ENCODE results near the gene AUTS2. TPM values are rescaled to one million over a fixed set of nuclear protein-coding genes. Genes with fewer than 3 reads are reported as not detected.

The AUTS2 gene
- total RNA-seq, 2 experiments from 2014 or later, result 15.2 to 16.3 TPM

GRCh38 chr7:69765879-69766278 lies 167.6 kb downstream of the AUTS2 start:
- H3K27ac Mint-ChIP-seq, result no peak overlapping the region
- H3K36me3 Mint-ChIP-seq (ENCODE audit: low read depth), result no peaks in the 10 kb centered on the region
- peaks cover 4% of the 10 kb centered on the region for H3K27me3 Mint-ChIP-seq (ENCODE audit: low read depth)
- no peak for ATAC-seq
- no peak overlapping the region for H3K4me3 Mint-ChIP-seq
- H3K9me3 Mint-ChIP-seq (ENCODE audit: insufficient read depth), result no peaks in the 10 kb centered on the region
- POLR2A ChIA-PET, result no interaction called here
- no peak for DNase-seq
- peaks cover 2% of the 10 kb centered on the region for H3K4me1 Mint-ChIP-seq (ENCODE audit: low read depth)
- CTCF ChIA-PET, result no interaction called here

DNA sequence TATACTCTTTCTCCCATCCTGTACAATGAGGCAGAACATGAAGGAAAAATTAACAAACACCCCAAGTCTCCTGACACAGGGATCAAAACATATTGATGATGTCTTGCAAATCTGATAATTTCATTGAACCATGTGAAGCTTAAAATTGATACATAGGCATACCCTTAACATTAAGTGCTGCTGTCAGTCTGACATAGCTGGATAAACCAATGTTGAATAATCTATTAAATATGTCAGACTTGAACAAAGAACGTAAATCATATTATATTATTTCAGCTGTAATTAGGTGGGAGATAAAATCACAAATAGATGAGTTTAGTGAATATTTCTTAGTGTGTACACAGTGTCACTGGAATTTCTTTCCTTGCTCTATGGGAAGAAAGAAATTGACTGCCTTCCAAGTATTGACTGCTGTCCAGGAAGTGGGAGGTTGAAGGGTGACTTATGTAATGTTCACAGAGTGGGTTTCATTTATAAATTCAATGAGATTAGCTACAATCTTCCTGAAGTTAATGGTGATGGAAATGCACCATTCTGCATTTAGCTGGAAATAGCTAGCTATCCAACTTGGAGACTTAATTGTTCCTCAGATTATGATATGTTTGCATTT lies 170.8 kb downstream of the AUTS2 start:
- ChIA-PET CTCF (no interaction called here), POLR2A (no interaction called here)

DNA sequence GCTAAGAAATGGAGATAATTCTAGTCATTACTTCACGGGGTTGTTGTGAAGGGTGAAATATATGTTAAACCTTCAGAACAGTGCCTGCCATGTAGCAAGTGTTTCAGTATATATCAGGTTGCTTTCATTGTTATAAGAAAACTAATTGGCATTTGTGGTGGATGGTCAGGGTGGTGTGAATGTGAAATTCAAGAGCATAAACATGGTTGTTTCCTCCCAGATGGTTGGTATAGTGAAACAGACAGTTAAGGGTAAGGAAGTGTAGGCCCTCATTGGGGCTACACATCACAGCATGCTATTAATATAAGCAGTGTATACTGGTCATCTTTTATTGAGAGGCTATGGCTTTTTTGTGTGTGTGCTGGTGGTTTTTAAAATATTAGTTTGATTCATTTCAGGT lies 171.6 kb downstream of the AUTS2 start:
- peaks cover 4% of the 10 kb centered on the region for H3K27me3 Mint-ChIP-seq (ENCODE audit: low read depth)
- no peak for ATAC-seq
- no peak overlapping the region for H3K27ac Mint-ChIP-seq
- H3K4me3 Mint-ChIP-seq, result no peak overlapping the region
- no peaks in the 10 kb centered on the region for H3K36me3 Mint-ChIP-seq (ENCODE audit: low read depth)
- no peak for DNase-seq
- peaks cover 2% of the 10 kb centered on the region for H3K4me1 Mint-ChIP-seq (ENCODE audit: low read depth)
- H3K9me3 Mint-ChIP-seq (ENCODE audit: insufficient read depth), result no peaks in the 10 kb centered on the region
- ChIA-PET POLR2A (no interaction called here), CTCF (no interaction called here)

More for the DNA sequence above, 170.8 kb downstream of the AUTS2 start:
- H3K27me3 Mint-ChIP-seq (ENCODE audit: low read depth), result peaks cover 4% of the 10 kb centered on the region
- DNase-seq (no peak), ATAC-seq (no peak)
- no peaks in the 10 kb centered on the region for H3K9me3 Mint-ChIP-seq (ENCODE audit: insufficient read depth)
- peaks cover 2% of the 10 kb centered on the region for H3K4me1 Mint-ChIP-seq (ENCODE audit: low read depth)
- H3K27ac Mint-ChIP-seq, result no peak overlapping the region
- H3K4me3 Mint-ChIP-seq, result no peak overlapping the region
- H3K36me3 Mint-ChIP-seq (ENCODE audit: low read depth), result no peaks in the 10 kb centered on the region

DNA sequence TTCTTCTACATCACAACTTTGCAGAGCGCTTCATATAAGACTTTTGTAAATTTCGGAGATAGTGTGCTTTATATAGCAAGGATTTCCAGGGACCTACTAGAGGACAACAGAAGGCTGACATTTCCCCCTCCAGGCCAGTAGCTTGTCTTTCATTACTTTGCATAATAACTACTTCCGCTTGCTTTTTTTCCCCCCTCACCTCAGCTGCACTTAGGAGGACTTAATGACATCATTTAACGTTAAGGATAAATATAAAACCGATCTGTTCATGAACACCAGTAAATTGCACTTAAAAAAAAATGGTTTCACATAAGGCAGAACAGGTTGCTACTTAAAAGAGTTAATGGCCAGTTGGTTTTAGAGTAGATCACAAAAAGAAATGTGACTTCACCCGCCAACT lies 172.3 kb downstream of the AUTS2 start:
- DNase-seq (no peak), ATAC-seq (no peak)
- Mint-ChIP-seq H3K4me3 (no peak overlapping the region), H3K9me3 (ENCODE audit: insufficient read depth) (no peaks in the 10 kb centered on the region), H3K36me3 (ENCODE audit: low read depth) (no peaks in the 10 kb centered on the region), H3K27me3 (ENCODE audit: low read depth) (peaks cover 4% of the 10 kb centered on the region), H3K27ac (no peak overlapping the region), H3K4me1 (ENCODE audit: low read depth) (peaks cover 2% of the 10 kb centered on the region)
- CTCF ChIA-PET, result no interaction called here
- POLR2A ChIA-PET, result no interaction called here

GRCh38 chr7:69772718-69773436 lies 174.6 kb downstream of the AUTS2 start:
- no peaks in the 10 kb centered on the region for H3K4me1 Mint-ChIP-seq (ENCODE audit: low read depth)
- no peaks in the 10 kb centered on the region for H3K9me3 Mint-ChIP-seq (ENCODE audit: insufficient read depth)
- ChIA-PET POLR2A (no interaction called here), CTCF (no interaction called here)
- DNase-seq, result no peak
- H3K27me3 Mint-ChIP-seq (ENCODE audit: low read depth), result no peaks in the 10 kb centered on the region
- H3K36me3 Mint-ChIP-seq (ENCODE audit: low read depth), result no peaks in the 10 kb centered on the region
- no peak overlapping the region for H3K27ac Mint-ChIP-seq
- no peak for ATAC-seq
- no peak overlapping the region for H3K4me3 Mint-ChIP-seq

- Mint-ChIP-seq H3K27ac (no peak overlapping the region), H3K4me3 (no peak overlapping the region), H3K27me3 (ENCODE audit: low read depth) (no peaks in the 10 kb centered on the region), H3K9me3 (ENCODE audit: insufficient read depth) (no peaks in the 10 kb centered on the region), H3K36me3 (ENCODE audit: low read depth) (no peaks in the 10 kb centered on the region), H3K4me1 (ENCODE audit: low read depth) (no peaks in the 10 kb centered on the region)
- CTCF ChIA-PET, result no interaction called here
- ATAC-seq (no peak), DNase-seq (no peak)
- POLR2A ChIA-PET, result no interaction called here
These were observed 175.4 kb downstream of the AUTS2 start for GRCh38 chr7:69773535-69774225.

- Mint-ChIP-seq H3K4me3 (no peak overlapping the region), H3K36me3 (ENCODE audit: low read depth) (no peaks in the 10 kb centered on the region), H3K4me1 (ENCODE audit: low read depth) (no peaks in the 10 kb centered on the region), H3K27ac (no peak overlapping the region), H3K9me3 (ENCODE audit: insufficient read depth) (no peaks in the 10 kb centered on the region), H3K27me3 (ENCODE audit: low read depth) (no peaks in the 10 kb centered on the region)
- DNase-seq (no peak), ATAC-seq (no peak)
- ChIA-PET POLR2A (no interaction called here), CTCF (no interaction called here)
These were observed 177.0 kb downstream of the AUTS2 start for GRCh38 chr7:69775231-69775771.

DNA sequence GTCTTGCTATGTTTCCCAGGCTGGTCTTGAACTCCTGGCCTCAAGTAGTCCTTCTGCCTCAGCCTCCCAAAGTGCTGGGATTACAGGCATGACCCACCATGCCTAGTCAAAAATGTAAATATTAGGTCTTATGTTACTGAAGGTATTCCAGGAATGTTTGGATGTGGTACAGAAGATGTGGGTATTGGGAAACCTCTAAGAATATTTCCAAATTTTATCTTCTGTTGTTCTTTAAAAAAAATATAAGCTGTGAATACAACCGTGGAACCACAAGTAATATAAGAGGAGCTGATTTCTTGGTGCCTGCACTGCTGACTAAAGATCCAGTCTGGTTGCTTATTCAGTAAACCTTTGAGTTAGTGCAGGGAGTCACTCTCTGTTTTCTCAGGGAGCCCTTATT lies 178.3 kb downstream of the AUTS2 start:
- Mint-ChIP-seq H3K27ac (no peak overlapping the region), H3K4me1 (ENCODE audit: low read depth) (no peaks in the 10 kb centered on the region), H3K27me3 (ENCODE audit: low read depth) (no peaks in the 10 kb centered on the region), H3K4me3 (no peak overlapping the region), H3K9me3 (ENCODE audit: insufficient read depth) (no peaks in the 10 kb centered on the region), H3K36me3 (ENCODE audit: low read depth) (no peaks in the 10 kb centered on the region)
- no peak for DNase-seq
- ChIA-PET CTCF (no interaction called here), POLR2A (no interaction called here)
- no peak for ATAC-seq

DNA sequence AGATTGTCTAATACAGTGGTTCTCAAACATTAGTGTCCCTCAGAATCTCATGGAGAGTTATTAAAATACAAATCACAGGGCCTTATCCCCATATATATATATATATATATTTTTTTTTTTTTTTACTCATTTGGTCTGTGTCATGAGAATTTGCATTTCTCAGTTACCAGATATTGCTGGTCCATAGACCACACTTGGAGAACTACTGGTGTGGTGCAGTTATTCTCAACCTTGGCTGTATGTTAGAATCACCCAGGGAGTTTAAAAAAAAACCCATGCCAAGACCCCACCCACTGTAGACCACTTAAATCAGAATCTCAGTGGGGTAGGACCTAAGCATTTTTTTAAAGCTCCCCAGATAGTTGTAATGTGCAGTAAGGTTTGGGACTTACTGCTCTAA lies 179.9 kb downstream of the AUTS2 start:
- no peak for DNase-seq
- POLR2A ChIA-PET, result no interaction called here

DNA sequence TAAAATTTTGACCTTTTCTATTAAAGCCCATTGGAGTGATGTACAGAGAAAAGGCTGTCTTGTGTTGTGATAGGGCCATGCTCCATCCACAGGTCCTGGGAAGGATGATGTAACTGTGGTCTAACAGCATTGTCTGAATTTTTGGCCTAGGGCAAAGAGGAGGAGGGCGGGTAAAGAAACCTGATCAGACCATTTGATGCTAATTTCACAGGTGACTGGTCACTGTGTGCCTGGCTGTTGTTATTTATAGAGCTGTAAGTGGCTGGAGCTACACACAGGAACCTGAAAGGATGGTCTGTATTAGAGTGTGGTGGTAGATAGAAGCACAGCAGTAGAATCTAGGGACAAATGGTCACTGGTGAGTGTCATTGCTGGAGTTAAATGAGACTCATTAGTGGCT lies 182.1 kb downstream of the AUTS2 start:
- no peak for ATAC-seq
- CTCF ChIA-PET, result no interaction called here

More for the DNA sequence above, 179.9 kb downstream of the AUTS2 start:
- Mint-ChIP-seq H3K9me3 (ENCODE audit: insufficient read depth) (no peaks in the 10 kb centered on the region), H3K36me3 (ENCODE audit: low read depth) (no peaks in the 10 kb centered on the region), H3K27me3 (ENCODE audit: low read depth) (no peaks in the 10 kb centered on the region), H3K4me3 (no peak overlapping the region), H3K4me1 (ENCODE audit: low read depth) (no peaks in the 10 kb centered on the region), H3K27ac (no peak overlapping the region)
- CTCF ChIA-PET, result no interaction called here
- ATAC-seq, result no peak

DNA sequence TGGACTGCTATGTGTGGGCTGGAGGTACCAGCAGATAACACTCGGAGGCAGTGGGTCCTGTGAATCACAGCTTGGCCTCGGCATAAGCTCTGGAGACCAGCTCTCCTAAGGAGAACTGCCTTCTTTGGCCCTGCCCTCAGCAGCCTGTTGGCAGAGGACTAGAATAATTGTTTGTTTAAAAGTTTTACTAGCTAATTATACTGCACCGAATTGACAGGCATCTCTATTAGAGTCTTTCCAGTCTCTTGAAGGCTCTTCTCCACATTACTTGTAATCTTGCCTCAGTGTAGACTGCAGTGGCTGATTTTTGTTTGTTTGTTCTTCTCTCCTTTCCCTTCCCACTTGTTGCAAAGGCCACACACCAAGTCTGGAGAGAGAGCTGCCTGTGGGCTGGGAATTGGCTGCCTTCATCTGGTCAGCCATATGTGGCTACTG lies 183.2 kb downstream of the AUTS2 start:
- no peak for DNase-seq
- no peak overlapping the region for H3K27ac Mint-ChIP-seq
- no peaks in the 10 kb centered on the region for H3K4me1 Mint-ChIP-seq (ENCODE audit: low read depth)
- H3K36me3 Mint-ChIP-seq (ENCODE audit: low read depth), result no peaks in the 10 kb centered on the region
- no peak overlapping the region for H3K4me3 Mint-ChIP-seq
- ATAC-seq, result no peak
- ChIA-PET CTCF (interaction anchor here (0.7 kb wide), 1 partner anchor 387 kb away, joined by 3 read pairs; no protein-coding TSS in a partner anchor), POLR2A (no interaction called here)
- H3K27me3 Mint-ChIP-seq (ENCODE audit: low read depth), result no peaks in the 10 kb centered on the region
- no peaks in the 10 kb centered on the region for H3K9me3 Mint-ChIP-seq (ENCODE audit: insufficient read depth)

More for the DNA sequence above, 182.1 kb downstream of the AUTS2 start:
- Mint-ChIP-seq H3K4me1 (ENCODE audit: low read depth) (no peaks in the 10 kb centered on the region), H3K36me3 (ENCODE audit: low read depth) (no peaks in the 10 kb centered on the region), H3K4me3 (no peak overlapping the region), H3K27me3 (ENCODE audit: low read depth) (no peaks in the 10 kb centered on the region), H3K9me3 (ENCODE audit: insufficient read depth) (no peaks in the 10 kb centered on the region), H3K27ac (no peak overlapping the region)
- POLR2A ChIA-PET, result no interaction called here
- DNase-seq, result no peak

DNA sequence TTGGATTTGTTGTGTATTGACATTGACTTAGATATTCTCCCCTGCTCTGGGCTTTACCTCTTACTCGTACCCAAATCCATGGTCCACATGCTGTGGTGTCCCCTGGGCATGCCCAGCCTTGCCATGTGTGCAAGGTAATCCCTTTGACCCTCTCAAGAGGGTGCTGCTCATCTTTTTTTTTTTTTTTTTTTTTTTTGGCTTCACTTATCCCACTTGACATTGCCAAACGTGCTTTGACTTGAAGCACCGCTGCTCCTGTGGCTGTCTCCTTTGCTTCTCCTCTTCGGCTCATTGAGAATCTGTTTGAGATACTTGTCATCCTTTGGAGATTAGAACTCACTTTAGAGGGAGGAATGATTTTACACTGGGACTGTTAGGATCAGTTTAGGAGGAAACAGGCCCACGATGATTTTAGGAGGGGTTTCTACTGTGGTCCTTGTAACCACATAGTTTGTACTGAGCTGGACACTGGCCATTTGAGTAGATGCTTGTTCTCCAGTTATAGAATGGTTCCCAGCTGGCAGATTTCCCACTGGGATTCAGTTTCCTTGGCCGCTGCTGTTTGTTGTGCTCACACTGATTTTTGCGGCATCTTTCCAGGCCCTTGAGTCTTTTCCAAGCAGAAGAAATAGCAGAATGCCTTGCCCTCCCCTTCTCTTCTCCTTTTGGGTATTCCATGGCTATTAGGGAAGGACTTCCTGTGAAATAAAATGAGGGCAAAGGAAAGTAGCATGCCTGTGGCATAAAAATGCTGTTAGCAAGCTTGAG lies 184.8 kb downstream of the AUTS2 start:
- ATAC-seq (no peak), DNase-seq (no peak)
- Mint-ChIP-seq H3K9me3 (ENCODE audit: insufficient read depth) (no peaks in the 10 kb centered on the region), H3K27me3 (ENCODE audit: low read depth) (no peaks in the 10 kb centered on the region), H3K4me3 (no peak overlapping the region), H3K27ac (no peak overlapping the region), H3K4me1 (ENCODE audit: low read depth) (no peaks in the 10 kb centered on the region), H3K36me3 (ENCODE audit: low read depth) (no peaks in the 10 kb centered on the region)
- POLR2A ChIA-PET, result no interaction called here
- CTCF ChIA-PET, result no interaction called here

All from activated CD8-positive, alpha-beta T cell treated with anti-CD3 and anti-CD28 coated beads, Interleukin-2, amount 10 ng/mL, durations not matched to agents 7 days and 5 days (primary cell).